WI38 (cell line): Measurements from ENCODE around the gene ATG5.

Source experiments
- H3K4me3 ChIP-seq: 2 replicates; pipeline ENCODE4 v1.5.1; 2011; ENCODE audit warnings: low read depth, mild to moderate bottlenecking, control low read depth, low read length
- TF ChIP-seq, protein P1 (sequence below): IDR thresholded peaks from 2 replicates; pipeline ENCODE4 v1.5.1; 2012; ENCODE audit warnings: low read depth, mild to moderate bottlenecking, control low read depth, low read length

Gene ATG5

GRCh38 chr6:106250953-106251352 lies 74.6 kb downstream of the ATG5 start:
- TF ChIP-seq, protein P1, sequence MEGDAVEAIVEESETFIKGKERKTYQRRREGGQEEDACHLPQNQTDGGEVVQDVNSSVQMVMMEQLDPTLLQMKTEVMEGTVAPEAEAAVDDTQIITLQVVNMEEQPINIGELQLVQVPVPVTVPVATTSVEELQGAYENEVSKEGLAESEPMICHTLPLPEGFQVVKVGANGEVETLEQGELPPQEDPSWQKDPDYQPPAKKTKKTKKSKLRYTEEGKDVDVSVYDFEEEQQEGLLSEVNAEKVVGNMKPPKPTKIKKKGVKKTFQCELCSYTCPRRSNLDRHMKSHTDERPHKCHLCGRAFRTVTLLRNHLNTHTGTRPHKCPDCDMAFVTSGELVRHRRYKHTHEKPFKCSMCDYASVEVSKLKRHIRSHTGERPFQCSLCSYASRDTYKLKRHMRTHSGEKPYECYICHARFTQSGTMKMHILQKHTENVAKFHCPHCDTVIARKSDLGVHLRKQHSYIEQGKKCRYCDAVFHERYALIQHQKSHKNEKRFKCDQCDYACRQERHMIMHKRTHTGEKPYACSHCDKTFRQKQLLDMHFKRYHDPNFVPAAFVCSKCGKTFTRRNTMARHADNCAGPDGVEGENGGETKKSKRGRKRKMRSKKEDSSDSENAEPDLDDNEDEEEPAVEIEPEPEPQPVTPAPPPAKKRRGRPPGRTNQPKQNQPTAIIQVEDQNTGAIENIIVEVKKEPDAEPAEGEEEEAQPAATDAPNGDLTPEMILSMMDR, result no peak
- no peak overlapping the region for H3K4me3 ChIP-seq

- TF ChIP-seq, protein P1, result no peak
- H3K4me3 ChIP-seq, result no peak overlapping the region
These were observed 75.9 kb downstream of the ATG5 start for GRCh38 chr6:106249658-106250057.

- TF ChIP-seq, protein P1, result no peak
- no peak overlapping the region for H3K4me3 ChIP-seq
These were observed 77.8 kb downstream of the ATG5 start for GRCh38 chr6:106247733-106248132.

DNA sequence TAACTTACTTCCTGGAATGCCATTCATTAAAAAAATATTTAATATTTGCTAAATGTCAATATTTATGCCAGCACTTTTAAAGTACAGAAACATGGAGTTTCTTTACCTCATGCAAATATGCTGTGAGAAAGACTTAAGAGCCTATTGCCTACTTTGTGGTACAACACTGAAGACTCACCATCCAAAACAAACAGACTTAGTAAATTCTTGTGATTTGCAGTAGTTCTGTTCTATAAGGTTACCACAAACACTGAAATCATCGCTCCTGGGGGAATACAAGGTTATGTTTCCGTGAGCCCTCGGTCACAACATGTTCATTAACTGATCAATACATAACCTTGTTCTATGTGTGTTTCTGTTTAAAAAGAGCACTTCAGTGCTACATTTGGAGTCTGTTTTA lies 78.3 kb downstream of the ATG5 start:
- no peak overlapping the region for H3K4me3 ChIP-seq
- TF ChIP-seq, protein P1, result no peak

DNA sequence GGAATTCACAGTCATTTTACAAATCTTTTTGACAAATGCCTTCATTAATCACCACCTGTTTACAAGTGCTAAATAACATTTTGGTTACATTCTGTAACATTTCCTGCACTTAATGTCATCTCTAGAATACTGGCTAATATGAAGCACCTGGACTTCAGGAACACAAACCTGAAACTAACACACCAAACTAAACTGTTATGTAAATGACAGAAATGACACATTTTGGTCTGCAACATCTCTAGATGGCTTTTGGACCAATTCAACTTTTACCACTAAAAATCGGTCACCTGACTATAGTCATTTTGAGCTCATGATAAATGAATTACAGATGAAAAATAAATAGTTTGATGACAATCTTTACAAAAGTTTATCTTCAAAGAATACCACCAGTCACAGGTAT lies 80.6 kb downstream of the ATG5 start:
- TF ChIP-seq, protein P1, result no peak
- no peak overlapping the region for H3K4me3 ChIP-seq

DNA sequence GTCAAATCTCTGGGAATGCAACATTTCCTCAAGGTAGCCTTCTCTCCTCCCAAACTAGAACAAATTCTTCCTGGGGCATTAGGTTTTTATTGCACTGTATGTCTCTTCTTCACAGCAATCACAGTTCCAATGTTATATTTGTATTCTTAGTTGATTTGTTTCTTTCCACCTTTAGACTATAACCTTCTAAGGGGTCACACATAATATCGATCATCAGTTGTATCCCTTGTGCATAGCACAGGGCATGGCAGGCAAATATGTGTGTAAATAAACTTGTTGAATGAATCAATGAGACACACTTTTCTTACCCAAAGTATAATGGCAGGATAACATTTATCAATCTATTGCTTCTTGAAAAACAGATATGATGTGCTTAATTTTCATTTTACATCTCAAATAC lies 81.0 kb downstream of the ATG5 start:
- TF ChIP-seq, protein P1, result no peak
- H3K4me3 ChIP-seq, result no peak overlapping the region

DNA sequence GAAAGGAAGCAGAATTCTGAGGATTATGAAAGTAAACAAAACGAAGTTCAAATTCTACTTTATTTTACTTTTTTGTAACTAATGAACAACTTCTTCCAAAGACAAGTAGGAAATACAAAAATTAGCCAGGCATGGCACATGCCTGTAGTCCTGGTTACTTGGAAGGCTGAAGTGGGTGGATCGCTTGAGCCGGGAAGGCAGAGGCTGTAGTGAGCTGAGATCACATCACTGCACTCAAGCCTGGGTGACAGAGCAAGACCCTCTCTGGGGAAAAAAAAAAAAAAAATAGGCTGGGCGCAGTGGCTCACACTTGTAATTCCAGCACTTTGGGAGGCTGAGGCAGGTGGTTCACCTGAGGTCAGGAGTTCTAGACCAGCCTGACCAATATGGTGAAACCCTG lies 82.3 kb downstream of the ATG5 start:
- TF ChIP-seq, protein P1, result no peak
- no peak overlapping the region for H3K4me3 ChIP-seq

- TF ChIP-seq, protein P1, result no peak
- H3K4me3 ChIP-seq, result no peak overlapping the region
These were observed 84.1 kb downstream of the ATG5 start for GRCh38 chr6:106241498-106241897.
